ENCODE data around the gene ALLC.
"Not testable (repeated sequence)": the region's sequence is repeated elsewhere in the genome, so short reads cannot be mapped to it uniquely, and the experiment has no call there.

Gene ALLC

GRCh38 chr2:3650140-3650920, 7.7 kb upstream of the ALLC start:
- no peak for DNase-seq (ENCODE audit: low read depth)

GRCh38 chr2:3651691-3652648, 6.0 kb upstream of the ALLC start:
- no peak for DNase-seq (ENCODE audit: low read depth)
- peak overlapping the region; percentile 1 for H3K4me3 ChIP-seq (ENCODE audit: low read depth, low read length)

More at GRCh38 chr2:3650140-3650920, 7.7 kb upstream of the ALLC start:
- H3K4me3 ChIP-seq (ENCODE audit: low read depth, low read length), result no peak overlapping the region

- no peak overlapping the region for H3K4me3 ChIP-seq (ENCODE audit: low read depth, low read length)
Measured at GRCh38 chr2:3652896-3653625, 4.9 kb upstream of the ALLC start.

GRCh38 chr2:3654011-3654410, 4.0 kb upstream of the ALLC start:
- no peak for DNase-seq (ENCODE audit: low read depth)
- no peak overlapping the region for H3K4me3 ChIP-seq (ENCODE audit: low read depth, low read length)

More at GRCh38 chr2:3652896-3653625, 4.9 kb upstream of the ALLC start:
- no peak for DNase-seq (ENCODE audit: low read depth)

GRCh38 chr2:3654531-3655225, 3.3 kb upstream of the ALLC start:
- H3K4me3 ChIP-seq (ENCODE audit: low read depth, low read length), result no peak overlapping the region
- DNase-seq (ENCODE audit: low read depth), result no peak

DNA sequence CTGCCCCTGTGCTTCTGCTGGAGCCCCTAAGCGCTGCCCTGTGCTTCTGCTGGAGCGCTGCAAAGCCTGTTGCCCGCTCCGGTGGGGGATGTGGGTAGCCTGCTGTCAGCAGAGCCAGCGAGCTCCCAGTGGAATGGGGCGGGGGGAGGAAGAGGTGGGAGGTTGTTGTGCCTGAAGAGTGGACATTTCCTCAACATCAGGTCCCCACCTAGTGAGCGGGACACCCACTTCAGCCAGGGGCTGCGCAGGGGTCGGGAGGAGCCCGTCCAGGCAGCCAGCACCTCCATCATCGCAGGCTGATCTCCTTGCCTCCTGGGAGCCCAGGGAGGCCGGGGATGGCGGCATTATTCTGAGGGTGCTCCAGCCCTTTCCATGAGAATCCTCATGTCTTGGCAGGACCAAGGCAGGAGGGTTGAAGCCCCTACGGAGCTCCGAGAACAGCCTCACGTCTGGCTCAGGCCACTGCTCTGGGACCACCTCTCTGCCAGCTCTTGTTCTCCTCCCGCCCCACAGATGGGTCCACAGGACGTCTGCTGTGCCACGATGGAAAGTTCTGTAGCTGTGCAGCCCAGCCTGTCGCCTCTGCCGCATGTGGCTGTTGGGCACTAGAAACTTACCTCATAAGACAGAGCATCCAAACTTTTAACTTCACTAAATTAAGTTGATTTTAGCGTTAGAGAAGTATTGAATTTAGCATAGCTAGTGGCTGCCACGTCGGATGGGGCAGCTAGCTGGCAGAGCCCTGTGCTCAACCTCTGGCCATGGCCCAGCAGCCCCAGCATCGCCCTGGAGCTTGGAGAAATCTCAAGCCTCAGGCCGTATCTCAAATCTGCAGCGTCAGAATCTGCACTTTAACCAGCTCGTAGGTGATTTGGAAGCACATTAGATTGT, 1.9 kb upstream of the ALLC start:
- H3K4me3 ChIP-seq (ENCODE audit: low read depth, low read length), result no peak overlapping the region
- DNase-seq (ENCODE audit: low read depth), result no peak

GRCh38 chr2:3656762-3657721, 958 bp upstream of the ALLC start:
- no peak overlapping the region for H3K4me3 ChIP-seq (ENCODE audit: low read depth, low read length)
- no peak for DNase-seq (ENCODE audit: low read depth)

GRCh38 chr2:3659447-3660432, 1.7 kb downstream of the ALLC start:
- peak; percentile 8 for DNase-seq (ENCODE audit: low read depth)
- no peak overlapping the region for H3K4me3 ChIP-seq (ENCODE audit: low read depth, low read length)

GRCh38 chr2:3660640-3661039, 2.6 kb downstream of the ALLC start:
- not testable (repeated sequence) for H3K4me3 ChIP-seq (ENCODE audit: low read depth, low read length); DNase-seq (ENCODE audit: low read depth)

DNA sequence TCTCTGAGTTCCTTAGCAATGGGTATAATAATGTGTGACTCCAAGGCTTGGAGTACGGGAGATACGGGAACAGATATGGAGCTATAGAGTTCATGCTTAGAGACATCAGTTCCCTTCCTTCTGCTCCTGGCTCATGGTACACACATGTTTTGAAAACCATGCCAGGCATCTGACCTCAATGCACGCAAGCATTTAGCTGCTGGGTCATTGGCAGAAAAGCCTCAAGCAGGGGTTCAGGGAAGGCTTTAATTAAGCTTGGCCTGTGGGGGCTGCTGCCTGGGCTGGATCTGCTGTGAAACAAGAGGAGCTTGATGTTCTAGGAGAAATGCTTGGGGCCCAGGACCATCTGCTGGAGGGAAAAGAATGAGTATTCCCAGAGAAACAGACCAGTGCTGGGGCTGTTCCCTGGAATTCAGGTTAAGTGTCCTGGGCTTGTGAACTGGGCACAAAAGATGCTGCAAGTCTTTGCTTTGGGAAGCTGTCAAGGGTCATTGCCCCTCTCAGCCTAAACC, 3.2 kb downstream of the ALLC start:
- DNase-seq (ENCODE audit: low read depth), result no peak
- no peak overlapping the region for H3K4me3 ChIP-seq (ENCODE audit: low read depth, low read length)

DNA sequence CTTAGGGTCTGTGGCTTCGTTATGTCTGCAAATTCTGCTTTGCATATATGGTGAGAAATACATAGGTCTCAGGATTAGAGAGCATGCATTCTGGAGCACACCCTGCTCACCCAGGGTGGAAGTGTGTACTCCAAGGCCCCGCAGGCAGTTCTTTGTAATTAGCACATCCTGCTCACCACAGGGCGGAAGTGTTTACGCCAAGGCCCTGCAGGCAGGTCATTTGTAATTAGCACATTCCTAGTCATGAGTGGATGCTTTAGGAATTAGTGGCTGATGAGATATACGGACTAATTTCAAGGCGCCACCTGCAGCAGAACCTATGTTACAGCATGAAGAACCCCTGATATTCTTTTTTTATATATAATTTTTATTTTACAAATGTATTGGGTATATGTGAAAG, 4.2 kb downstream of the ALLC start:
- no peak for DNase-seq (ENCODE audit: low read depth)
- no peak overlapping the region for H3K4me3 ChIP-seq (ENCODE audit: low read depth, low read length)

DNA sequence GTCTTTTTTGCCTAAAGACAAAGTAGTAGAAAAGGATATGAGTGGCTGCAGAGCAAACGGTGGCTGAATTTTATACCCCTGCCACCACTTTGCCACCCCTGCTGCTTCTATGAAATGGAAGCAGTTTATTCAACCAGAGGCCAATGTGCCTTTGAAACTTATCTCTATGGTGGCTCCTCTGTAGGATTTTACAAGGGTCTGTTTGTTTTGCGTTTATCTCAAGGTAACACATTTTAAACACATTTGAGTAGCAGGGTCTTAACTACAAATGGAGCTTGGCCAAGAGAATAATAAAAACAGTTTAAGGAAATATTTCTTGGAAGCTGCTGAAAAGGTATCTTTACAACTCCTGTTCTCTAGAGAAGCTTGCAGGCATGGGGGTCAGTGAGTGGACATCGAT, 6.1 kb downstream of the ALLC start:
- no peak overlapping the region for H3K4me3 ChIP-seq (ENCODE audit: low read depth, low read length)
- DNase-seq (ENCODE audit: low read depth), result no peak

DNA sequence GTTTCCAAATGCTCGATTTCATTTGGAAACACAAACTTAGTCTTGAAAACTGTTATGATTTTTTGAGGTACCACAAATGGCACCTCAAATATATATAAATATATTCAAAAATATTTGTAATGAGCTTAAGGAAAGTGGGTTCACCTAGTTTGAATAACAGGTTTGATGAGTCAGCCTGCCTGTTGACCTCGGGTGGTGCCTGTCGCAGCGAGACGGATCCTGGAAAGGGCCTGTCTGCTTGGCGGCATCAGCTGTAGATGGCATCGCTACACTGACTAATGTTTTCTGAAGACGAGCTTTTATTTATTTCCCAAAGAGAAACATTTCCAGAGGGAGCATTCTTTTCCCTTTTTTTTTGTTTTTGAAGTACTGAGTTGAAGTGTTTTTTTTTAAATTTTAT, 6.9 kb downstream of the ALLC start:
- no peak overlapping the region for H3K4me3 ChIP-seq (ENCODE audit: low read depth, low read length)
- DNase-seq (ENCODE audit: low read depth), result no peak

GRCh38 chr2:3665886-3666612, 8.0 kb downstream of the ALLC start:
- H3K4me3 ChIP-seq (ENCODE audit: low read depth, low read length), result no peak overlapping the region
- no peak for DNase-seq (ENCODE audit: low read depth)

DNA sequence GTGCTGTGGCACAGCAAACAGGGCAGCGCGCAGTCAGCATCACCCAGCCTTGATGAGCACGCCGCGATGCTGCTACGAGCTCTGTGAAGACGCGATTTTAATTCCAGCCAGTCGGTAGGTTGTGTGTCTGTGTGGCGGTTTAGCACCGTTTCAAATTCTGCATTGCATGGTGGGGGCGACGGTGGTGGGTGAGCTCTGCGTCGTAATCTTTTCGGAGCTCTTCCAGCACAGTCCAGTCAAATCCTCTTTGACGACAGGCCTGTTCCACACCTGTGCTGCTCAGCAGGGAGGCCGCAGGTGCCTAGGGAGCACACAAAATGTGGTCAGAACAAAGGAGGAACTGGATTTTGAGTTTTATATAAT, 8.6 kb downstream of the ALLC start:
- no peak for DNase-seq (ENCODE audit: low read depth)
- no peak overlapping the region for H3K4me3 ChIP-seq (ENCODE audit: low read depth, low read length)
